Measurements from ENCODE around the gene GRIK5.

Gene GRIK5

DNA sequence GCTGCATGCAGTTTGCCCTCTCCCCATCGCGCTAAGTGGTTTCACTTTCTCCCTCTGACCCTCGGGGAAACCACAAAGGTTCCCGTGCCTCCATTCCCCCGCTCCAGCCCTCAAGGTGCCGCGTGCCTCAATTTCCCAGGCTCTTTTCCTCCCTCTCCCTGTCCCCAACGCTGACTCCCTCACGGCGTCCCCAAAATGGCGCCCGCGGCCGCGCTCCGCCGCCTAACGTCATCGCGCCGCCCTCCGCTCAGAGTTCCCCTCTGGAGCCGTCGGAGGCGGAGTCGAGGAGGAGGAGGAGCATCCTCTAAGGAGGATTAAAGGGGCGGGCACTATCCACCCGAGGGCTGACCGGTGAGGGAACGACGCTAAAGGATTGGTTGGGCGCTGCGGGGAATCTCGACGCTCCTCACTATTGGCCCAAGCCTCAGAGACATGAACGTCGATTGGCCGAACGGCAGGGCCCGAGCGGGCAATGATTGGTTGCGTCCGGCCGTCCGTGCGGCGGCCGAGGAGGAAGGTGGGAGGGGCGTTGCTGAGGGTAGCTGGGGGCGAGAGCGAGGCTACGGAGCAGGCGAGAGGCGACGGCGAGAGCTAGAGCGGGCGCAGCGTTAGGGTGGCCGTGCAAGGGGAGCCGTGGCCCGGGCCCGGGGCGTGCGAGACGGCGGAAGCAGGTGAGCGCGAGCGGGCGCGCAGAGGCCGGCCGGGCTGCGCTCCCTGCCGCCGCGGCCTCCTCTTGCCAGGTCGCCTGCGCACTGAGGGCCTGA lies 5.8 kb upstream of the GRIK5 start, which contains the start of gene ZNF574:
TSS of gene ZNF574 (plus strand) at position 551 of the 764 bp plus-strand sequence. CDS start 2,441 bp downstream, outside the sequence.
- peak; percentile 98 for DNase-seq

DNA sequence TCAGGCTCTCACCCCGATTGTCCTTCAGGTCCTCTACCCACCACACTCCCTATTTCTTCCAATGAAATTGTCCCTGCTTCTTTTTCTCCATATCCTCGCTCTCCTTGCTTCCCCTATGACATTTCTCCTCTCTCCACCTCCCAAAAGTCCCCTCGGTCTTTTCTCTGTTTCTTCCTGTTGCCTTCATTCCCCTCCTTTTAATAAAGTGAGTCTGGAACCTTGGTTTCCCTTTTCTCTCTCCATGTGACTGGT lies 5.3 kb upstream of the GRIK5 start:
- no peak for DNase-seq

DNA sequence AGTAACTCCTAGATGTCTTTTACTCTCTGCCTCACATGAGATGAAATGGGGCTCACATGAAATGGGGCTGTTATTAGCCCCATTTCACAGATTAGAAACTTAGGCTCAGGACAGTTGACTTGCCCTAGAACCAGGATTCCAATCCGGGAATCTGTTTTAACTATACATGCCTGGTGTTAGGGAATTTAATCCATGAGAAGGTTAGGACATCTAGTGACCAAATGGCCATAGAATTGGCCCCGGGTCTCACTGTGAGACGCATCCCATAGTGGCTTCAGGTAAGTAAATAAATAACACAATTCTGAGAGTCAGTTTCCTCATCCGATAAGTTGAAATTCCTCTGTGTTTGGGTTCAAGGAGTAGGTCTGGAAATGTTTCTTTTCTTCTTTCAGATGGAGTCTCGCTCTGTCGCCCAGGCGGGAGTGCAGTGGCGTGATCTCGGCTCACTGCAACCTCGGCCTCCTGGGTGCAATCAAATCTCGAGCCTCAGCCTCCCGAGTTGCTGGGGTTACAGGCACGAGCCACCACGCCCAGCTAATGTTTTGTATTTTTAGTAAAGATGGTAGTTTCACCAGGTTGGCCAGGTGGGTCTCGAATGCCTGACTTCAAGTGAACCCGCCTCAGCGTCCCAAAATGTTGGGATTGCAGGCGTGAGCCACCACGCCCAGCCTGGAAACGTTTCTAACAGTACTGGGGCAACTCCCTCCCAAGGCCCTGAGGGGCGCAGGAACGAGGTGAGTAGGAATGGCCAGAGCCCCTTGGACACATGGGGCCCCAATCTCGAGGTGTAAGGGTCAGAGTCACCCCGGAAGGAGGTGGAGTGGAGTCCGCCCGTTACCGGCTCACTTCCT lies 4.7 kb upstream of the GRIK5 start:
- DNase-seq, result no peak

DNA sequence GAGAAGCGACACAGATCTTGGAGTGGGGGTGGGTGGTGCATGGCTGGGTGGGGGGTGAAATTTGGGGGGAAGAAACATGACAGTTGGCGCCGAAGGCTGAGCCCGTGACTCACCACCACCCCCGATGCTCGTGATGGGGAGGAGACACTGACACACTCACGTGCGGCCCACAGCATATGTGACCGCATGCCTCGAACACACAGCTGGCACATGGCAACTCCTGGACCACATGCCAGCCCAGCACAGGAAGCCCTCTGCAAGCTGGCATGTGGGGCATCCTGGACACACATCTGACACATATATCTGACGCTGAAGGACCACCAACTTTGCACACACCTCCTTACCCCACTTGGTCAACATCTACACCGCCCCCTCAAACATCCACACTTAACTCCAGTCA lies 1.2 kb upstream of the GRIK5 start:
- no peak for DNase-seq

DNA sequence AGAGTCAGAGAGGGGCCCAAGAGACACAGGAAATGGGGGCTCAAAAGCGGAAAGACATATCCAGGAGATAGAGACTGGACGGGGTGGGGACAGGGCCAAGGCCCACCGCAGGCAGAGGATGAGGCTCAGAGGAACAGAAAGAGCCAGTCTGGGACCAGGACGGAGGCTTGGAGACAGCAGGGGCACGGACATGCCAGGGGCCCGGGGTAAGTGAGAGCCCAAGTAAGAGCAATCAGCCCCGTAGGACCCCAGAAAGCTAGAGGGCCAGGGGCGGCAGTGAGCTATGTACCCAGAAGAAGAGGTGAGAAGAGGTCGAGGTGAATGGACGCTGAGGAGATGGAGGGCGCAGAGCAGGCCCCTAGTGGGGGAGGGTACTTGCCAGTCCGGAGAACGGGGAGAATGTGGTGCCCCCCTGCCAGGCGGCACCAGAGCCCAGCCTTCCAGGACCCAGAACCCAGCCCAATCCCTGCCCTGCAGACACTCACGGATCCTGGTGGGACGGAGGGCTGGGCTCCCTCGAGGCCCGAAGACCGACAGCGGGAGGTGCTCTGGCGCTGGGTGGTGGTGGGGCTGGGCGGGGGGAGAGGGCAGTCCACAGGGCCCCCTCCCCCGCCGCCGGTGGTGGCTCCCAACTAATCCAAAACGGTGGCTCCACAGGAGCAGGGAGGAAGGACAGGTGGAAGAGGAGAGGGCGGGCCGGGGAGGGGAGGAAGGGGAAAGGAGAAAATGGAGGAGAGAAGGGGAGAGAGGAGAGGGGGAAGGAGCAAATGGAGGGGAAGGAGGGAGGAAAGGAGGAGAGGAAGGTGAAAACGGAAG lies 1.0 kb downstream of the GRIK5 start:
- DNase-seq, result no peak

DNA sequence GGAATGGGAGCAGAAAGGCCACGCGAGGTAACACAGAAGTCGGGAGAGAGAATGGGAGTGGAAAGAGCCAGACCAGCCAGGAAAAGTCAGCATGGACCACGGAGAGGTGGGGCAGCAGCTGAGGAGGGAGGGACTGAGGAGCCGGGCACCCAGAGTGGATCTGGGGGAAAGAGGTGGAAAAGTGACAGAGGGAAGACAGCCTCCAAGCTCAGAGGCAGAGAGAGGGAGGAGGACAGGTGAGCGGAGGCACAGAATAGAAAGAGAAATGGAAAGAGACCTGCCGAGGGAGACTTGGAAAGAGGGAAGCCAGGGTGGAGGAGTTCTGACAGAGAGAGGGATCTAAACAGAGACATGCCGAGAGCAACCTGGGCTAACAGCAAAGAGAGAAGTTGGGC lies 1.6 kb downstream of the GRIK5 start:
- DNase-seq, result no peak

DNA sequence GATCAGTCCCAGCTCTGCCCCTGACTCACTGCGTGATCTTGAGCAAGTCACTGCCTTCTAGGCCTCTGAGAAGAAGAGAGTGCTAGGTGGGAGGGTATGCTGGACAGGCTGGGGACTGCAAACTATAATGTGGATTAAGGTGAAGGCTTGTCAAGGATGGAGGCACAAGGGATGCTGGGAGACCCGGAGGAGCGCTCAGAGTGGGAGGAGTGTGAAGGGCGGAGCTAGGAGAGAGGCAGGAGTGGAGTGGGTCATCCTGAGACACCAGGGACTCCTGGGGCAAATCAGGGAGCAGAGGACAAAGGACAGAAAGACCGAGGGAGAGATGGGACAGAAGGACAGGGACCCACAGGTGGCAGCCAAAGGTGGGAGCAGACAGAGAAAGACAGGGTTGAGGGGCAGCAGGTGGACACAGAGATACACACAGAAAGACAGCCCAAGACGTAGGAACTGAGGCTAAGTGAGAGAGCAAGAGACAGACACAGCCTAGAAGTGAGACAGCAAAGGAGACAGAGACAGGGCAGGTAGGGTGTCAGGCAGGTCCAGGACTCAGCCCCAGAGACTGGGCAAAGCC lies 2.6 kb downstream of the GRIK5 start:
- no peak for DNase-seq

DNA sequence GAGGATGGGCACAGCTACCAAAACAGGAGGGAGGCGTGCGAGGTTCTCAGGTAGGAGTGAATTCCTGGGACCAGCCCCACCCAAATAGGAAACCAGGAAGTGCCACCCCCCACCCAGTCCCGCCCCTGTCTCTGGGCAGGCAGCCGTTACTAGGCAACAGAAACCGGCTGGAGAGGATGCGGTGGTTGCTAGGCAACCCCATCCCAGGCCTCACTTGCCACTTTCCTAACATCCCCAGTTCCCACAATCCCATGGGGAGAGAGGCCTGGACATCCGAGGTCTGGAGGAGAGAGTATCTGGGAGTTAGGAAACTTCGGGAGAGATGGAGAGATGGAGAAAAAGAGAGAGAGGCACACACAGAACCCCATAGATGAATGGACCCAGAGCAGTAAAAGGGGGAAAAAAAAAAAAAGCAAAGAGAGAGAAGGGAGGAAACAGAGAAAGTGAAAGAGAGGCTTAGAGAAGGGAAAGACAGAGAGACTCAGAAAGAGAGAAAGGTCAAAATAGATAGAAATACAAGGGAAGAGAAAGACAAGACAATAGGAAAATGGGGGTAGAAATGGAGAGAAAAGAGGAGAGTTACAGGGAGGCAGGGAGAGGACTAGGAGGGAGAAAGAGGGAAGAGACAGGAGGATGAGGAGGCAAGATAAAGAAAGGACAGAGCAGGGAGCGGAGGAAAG lies 3.8 kb downstream of the GRIK5 start:
- no peak for DNase-seq

DNA sequence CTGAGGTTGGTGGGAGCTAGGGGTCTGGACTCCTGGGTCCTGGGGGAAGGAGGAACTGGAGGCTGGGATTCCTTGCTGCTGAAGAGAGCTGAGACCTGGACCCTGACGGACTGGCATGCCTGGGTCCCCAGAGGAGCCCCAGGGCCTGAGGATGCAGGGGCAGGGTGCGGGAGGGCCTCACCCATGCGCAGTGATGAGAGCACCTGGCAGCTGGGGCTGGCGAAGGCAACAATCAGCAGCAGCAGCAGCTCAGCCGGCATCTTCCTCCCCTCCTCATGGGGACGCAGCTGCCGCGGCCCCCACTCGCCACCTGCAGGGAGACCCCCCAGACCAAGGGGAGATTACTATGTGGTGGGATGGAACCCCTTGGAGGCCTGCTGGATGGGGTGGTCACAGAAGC lies 4.5 kb downstream of the GRIK5 start:
- no peak for DNase-seq

DNA sequence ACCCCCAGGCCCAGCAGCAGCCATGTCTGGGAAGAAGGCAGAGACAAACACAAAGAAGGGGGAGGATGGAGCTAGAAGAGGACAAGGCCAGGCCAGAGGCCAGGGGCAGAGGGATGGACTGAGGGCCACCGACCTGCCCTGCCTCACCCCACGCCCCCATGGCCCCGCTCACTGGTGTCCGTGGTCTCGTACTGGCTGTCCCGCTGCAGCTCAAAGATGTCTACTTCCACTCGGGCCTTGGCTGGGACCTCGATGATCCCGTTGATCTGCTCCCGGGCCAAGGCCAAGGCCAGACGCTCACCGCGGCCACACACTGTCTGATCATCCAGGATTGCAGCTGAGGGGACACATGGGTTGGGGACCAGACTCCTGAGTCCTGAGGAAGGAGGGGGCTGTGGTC lies 5.0 kb downstream of the GRIK5 start:
- no peak for DNase-seq

DNA sequence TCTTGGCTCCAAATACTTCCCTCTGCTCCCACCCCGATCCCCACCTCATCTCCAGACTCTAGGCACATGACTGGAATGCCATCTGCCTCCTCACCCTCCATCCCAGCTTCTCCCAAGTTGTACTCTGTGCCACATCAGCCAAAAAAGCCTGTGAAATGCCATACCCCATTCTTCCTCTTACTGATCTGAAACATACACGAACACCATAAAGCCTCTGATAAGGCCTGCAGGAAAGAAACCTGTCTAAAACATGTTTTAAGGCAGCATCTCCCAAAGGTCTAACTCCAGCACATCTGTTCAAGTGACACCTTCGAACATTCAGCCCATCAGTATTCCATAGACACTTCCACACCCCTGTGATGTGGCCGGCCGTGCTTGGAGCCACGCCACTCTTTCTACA lies 5.6 kb downstream of the GRIK5 start:
- DNase-seq, result no peak

DNA sequence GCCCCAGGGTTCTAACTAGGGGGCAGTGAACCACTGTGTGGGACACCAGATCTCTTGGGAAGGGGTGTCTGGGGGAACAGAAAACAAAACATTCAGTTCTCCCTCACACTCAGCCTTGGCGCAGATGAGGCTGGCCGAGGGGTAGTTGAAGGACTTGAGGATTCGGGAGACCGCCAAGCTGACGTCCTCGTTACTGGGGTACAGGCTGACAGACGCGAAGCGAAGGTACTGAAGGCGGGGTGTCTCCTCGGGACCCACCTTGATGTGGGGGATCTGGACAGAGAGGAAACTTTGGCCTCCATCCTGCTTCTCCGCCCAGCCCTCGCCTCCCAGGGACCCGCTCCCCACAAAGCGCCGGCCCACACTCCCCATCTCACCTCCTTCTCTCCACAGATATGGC lies 7.6 kb downstream of the GRIK5 start:
- DNase-seq, result no peak

DNA sequence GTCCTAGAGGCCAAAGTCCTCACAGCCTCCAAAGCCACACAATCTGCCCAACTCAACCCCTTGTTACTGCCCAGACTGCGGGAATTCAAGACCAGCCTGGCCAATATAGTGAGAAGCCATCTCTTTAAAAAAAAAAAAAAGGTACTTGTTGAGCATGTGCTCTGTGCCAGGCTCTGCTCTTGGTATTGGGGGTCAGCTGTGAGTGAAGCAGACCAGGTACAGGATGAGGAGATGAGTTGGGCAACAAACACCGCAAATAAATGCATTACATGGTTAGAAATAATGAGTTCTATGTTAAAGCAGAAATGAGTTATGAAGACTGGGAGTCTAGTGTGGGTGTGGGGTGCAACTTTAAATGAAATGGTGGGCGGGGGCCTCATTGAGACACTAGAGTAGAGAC lies 9.9 kb downstream of the GRIK5 start:
- DNase-seq, result no peak

DNA sequence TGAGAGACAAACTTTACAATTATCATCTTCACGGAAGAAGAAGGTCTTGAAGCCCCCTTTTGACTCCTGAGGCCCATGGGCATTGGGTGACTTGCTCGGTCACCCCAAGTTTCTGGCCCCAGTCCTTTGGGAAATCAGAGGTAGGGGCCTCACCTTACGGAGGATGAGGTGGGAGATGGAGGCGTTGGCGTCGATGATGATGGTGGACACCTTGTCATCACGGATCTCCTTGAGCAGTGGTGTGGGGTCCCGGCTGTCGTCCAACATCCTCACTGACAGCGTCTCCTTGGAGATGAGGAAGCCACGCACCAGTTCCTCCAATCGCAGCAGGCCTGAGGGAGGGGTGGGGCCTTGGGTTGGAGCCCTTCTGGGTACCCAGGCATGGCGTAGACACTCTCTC lies 10.8 kb downstream of the GRIK5 start:
- DNase-seq, result no peak

DNA sequence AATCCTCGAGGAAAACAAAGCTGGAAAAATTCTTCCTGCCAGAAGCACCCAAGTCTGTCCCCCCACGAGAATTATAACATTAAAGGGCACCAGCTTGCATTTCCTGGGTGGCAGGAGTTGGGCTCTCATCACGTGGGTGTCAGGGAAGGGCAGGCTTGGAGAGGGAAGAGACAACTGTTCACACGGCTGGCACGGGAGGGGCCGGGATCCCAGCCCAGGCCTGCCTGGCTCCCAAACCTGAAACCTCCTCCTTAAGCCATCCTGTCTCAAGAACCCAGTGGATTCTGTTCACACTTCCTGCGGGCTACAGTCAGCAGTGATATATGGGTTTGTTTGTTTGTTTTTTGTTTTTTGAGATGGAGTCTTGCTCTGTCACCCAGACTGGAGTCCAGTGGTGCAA lies 12.2 kb downstream of the GRIK5 start:
- no peak for DNase-seq

DNA sequence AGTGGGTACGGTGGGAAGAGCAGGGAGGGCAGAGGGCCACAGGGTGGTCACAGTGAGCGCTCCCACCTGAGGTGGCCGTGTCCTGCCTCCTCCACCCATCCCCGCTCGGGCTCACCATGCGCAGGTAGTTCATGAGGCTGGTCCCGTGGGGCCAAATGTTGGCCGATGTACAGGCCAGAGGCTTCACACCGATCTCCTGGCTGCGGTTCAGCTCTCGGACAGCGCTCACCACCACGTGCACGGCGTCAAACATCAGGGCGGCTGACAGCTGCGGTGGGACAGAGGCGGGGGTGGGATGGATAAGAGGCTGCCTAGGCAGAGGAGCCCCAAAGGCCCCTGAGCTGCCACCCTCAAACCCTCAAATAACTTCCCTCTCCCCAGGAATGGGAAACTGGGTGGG lies 15.8 kb downstream of the GRIK5 start:
- DNase-seq, result no peak

DNA sequence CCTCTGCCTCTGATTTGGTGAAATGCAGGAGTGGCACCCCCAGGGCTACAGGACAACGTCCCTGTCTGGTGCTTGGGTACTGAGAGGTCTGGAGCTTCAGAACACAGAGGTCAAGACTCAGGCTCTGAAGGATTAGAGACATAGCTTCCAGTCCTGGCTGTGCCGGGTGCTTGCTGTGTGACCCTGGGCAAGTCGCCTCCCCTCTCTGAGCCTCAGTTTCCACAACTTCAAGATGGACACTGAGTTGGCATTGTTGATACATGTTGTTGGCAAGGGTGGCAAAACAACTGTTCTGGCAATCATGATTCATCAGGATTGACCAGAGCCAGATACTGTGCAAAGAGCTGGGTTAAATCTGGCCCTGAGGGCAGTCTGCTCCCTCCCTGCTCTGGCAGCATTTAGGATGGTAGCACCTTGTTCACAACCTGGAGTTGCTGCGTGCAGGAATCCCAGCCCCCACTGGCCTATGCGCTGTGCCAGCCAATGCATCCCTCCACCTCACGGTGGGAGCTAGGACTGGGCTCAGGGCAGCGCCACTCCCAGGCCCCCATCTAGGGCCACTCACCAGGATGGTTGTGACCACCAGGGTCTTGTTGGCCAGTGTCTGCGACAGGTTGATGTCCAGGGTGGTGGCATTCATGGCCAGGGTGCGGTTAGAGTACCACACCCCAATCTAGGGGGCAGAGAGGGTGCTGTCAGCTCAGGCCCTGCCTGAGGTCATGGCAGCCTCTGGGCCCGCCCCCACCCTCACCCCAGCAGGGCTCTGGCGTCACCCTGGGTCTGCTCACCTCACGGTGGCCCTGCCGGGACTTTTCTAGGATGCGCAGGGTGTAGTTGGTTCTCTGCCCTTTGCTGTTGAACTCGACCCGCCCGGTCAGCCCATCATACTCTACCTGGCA lies 16.7 kb downstream of the GRIK5 start:
- DNase-seq, result no peak

DNA sequence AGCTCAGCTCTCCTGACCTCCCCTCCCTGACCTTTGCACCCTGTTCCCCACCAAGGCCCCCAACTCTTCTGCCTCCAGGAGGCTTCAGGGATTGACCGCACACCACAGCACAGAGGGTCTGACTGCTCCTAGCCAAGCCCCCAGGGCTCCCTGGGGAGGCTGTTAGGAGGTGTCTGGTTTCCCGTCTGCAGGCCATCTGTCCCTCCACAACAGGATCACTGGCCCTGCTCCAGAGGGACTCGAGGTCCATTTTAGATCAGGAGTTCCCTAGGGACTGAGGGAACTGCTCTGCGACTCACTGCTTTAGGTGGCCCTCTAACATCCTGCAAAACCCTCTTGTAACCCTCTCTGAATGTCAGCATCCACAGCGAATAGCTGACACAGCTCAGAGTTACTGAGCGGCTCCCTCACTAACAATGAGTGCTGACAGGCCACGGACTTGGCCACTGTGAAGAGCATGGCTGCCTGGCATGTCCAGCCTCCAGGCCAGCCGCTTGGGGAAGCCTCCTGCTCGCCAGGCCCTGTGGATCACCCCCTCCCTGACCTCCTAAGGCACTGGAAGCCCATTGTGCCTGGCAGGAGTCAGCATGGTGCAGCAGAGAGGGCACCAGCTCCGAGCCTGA lies 17.7 kb downstream of the GRIK5 start:
- no peak for DNase-seq

DNA sequence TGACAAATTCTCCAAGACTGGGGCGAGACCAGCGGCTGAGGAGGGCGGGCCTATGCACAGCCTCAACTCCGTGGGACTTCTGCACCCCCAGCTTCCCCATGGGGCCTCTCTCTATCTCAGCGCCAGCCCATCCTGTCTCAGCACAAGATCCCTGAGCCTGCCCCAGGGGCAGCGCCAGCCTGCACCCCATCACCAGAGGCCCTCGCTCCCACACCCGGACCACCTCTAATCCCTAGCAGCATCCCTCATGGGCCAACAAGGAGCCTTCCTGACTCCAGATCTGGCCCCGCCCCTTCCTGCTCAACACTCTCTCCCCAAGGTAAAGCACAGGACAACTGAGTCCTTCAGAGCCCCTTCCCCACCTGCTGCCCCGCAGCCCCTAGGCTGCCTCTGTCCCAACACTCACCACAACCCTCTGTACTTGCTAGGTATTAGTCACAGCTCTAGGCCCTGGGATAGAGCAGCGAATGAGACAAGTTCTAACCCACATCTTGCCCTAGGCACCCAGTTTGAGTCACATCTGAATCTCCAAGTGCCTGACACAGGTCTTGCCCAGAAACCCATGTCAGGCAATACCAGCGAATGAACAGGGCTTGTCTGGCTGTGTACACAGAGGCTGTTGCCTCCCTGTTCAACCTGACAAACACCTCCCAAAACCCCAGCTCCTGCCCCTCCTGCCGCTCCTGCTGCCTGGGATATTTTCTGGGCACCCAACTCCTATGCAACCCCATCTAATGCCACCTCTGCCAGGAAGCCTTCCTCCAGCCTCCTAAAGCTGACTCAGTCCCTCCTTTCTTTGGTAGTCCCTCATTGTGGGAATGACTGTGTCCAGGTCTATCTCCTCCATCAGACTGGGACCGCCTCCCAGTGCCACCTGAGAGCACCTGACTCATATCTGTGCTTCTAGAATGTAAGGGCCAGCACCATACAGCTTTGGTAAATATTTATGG lies 18.6 kb downstream of the GRIK5 start:
- DNase-seq, result peak; percentile 74

DNA sequence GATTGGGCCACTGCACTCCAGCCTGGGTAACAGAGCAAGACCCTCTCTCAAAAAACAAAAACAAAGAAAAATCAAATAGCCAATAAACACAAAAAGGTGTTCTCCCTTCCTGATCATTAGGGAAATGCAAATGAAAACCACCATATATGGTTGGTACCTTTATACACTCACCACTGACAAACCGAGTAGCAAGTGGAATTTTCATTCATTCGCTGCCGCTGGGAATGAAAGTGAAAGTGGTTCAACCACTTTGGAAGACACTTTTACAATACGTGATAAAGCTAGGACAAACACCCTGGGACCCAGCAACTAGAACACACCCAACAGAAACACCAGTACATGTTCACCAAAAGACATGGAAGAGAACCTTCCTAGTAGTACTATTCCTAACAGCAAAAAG lies 21.0 kb downstream of the GRIK5 start:
- DNase-seq, result peak; percentile 17
